H1 (cell line): ENCODE data around the gene CEP97.

Experiments
- CTCF ChIP-seq, 3 experiments: IDR thresholded peaks; 1 replicate in 2 of 3; 2 replicates in 1 of 3; pipeline versions ENCODE4 v1.5.1 to v1.6.1; 2011; ENCODE audit warnings: low read length in 3 of 3, mild to moderate bottlenecking in 3 of 3, inconsistent platforms in 2 of 3, low read depth in 1 of 3, moderate library complexity in 1 of 3; ENCODE audit not compliant: insufficient read depth in 1 of 3; ENCODE audit errors: control extremely low read depth in 1 of 3
- EP300 ChIP-seq, 2 experiments: IDR thresholded peaks; 1 replicate in 1 of 2; 2 replicates in 1 of 2; pipeline ENCODE4 v1.6.1; 2011 to 2012; ENCODE audit warnings: low read depth in 2 of 2, low read length in 2 of 2, mild to moderate bottlenecking in 2 of 2, borderline replicate concordance in 1 of 2, inconsistent platforms in 1 of 2, moderate library complexity in 1 of 2
- SIX5 ChIP-seq: IDR thresholded peaks from 2 replicates; pipeline ENCODE4 v1.6.1; 2011; ENCODE audit warnings: mild to moderate bottlenecking, low read depth, low read length
- TAF1 ChIP-seq: IDR thresholded peaks from 2 replicates; pipeline ENCODE4 v1.6.1; 2011; ENCODE audit warnings: mild to moderate bottlenecking, low read depth, low read length

DNA sequence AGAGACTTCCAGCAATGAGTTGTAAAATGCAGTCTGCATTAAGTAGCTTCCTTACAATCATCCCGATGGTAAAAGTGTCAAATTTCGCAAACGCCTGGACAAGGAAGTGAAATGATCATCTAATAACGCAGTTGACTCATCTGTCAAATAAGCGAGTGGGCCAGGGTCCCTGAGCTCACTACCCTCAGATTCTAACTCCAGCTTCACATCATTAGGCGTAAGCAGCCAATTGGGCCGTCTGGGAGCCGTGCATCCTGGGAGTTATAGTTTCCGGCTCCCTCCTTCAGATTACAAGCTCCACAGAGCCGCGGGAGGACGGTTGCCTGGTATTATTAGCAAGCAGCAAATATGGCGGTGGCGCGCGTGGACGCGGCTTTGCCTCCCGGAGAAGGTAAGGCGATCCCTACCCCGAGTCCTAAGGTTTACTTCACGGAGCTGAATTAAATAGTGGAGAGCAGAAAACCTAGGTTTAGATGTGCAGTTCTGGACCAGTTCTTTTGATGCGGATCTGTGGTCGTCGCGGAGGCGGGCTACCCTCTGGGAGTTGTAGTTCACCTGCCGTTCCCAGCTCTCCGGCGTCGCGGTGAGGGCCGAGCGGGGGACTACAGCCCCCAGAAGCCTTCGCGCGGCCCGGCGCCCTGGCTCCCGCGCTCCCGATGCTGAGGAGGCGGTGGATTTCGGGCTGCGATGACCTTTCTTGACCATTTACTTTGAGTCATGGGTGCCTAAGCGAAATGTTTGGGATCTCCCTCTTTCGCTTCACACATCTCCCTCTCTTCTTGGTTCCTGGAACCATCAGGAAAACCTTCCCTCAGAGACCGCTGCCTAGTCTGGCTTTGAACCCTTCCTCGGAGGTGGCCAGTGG lies at the start of gene CEP97:
- TF ChIP-seq EP300 (IDR thresholded peaks at IDR 0.05; ENCODE audit: borderline replicate concordance in 1 of 2, low read depth in 2 of 2, low read length in 2 of 2) = no peak
- peak; percentile 64; the same call in 1 of the 2 replicates for TF ChIP-seq TAF1
- TF ChIP-seq CTCF (IDR thresholded peaks at IDR 0.05; ENCODE audit: control extremely low read depth in 1 of 3, insufficient read depth in 1 of 3, low read depth in 1 of 3, low read length in 3 of 3) = no peak
- peak; percentile 91 for TF ChIP-seq SIX5
